ENCODE results near the gene METAP1.

DNA sequence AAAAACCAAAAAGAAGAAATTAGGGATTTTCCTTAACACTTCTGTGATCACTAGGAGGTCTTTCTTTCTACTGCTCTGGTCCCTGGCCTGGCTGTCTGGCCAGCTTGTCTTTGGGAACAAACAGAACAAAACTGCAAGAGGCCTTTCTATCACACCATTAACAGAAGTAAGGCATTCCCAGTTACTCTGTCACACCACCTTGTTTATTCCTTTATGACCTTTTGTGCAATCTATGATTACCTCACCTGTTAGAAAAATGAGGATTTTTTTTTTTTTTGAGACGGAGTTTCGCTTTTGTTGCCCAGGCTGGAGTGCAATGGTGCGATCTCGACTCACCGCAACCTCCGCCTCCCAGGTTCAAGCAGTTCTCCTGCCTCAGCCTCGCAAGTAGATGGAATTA is 3.0 kb downstream of the METAP1 start:
- TF ChIP-seq, protein P1, sequence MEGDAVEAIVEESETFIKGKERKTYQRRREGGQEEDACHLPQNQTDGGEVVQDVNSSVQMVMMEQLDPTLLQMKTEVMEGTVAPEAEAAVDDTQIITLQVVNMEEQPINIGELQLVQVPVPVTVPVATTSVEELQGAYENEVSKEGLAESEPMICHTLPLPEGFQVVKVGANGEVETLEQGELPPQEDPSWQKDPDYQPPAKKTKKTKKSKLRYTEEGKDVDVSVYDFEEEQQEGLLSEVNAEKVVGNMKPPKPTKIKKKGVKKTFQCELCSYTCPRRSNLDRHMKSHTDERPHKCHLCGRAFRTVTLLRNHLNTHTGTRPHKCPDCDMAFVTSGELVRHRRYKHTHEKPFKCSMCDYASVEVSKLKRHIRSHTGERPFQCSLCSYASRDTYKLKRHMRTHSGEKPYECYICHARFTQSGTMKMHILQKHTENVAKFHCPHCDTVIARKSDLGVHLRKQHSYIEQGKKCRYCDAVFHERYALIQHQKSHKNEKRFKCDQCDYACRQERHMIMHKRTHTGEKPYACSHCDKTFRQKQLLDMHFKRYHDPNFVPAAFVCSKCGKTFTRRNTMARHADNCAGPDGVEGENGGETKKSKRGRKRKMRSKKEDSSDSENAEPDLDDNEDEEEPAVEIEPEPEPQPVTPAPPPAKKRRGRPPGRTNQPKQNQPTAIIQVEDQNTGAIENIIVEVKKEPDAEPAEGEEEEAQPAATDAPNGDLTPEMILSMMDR (IDR thresholded peaks at IDR 0.05; ENCODE audit: low read depth, low read length, poor library complexity, severe bottlenecking) = no peak
- TF ChIP-seq EZH2phosphoT487 (IDR thresholded peaks at IDR 0.05; ENCODE audit: borderline replicate concordance, low read length) = no peak

Data from DOHH2 (cell line).